Activated T-cell treated with anti-CD3 and anti-CD28 coated beads, Interleukin-2, amount 50 U/mL, for 48 hours (primary cell): Measurements from ENCODE around the gene ATR.

ENCODE experiments used
- DNase-seq, 2 experiments: peaks; one replicate each; pipeline ENCODE4 v3.0.0-alpha.2; 2020

The ATR gene

DNA sequence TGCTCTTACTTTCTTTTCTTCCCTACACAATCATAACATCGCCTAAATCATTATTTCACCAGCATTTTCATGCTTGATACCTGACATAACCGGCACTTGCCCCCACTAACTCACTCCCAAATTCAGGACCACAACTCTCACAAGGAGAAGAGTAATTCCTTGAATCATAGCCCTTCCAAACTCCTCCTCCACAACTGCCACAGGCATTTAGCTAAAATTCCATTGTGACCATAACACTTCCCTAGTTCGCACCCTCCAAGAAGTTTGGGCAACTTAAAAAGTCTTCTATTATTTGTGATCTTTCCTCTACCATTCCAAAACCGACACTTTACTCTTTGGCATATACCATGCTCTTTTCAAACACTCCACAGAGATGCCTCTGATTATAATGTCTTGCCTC, 71.3 kb downstream of the ATR start:
- DNase-seq: no peak

DNA sequence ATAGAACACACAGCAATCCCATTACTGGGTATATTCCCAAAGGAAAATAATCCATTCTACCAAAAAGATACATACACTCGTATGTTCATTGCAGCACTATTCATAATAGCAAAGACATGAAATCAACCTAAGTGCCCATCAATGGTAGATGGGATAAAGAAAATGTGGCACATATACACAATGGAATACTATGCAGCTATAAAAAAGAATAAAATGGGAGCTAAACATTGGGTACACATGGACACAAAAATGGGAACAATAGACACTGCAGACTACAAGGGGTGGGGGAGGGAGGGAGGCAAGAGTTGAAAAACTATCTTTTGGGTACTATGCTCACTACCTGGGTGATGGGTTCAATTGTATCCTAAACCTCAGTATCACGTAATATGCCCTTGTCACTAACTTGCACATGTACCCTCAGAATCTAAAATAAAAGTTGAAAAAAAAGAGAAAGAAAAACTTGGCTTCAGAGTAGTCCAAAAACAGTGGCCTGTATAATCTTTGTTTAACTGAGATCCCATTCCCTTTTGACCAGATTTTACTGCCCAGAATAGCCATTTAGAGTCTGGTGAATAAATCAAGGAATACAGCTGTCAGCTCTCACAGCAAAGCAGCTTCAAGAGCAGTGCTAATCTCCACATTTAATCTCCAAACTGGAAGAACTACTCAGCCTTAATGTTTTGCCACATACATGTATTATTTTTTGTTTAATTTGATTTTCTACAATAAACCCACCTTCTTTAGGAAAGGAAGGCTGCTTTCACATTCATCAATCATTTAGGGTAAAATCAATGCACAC, 76.1 kb downstream of the ATR start:
- DNase-seq: no peak

DNA sequence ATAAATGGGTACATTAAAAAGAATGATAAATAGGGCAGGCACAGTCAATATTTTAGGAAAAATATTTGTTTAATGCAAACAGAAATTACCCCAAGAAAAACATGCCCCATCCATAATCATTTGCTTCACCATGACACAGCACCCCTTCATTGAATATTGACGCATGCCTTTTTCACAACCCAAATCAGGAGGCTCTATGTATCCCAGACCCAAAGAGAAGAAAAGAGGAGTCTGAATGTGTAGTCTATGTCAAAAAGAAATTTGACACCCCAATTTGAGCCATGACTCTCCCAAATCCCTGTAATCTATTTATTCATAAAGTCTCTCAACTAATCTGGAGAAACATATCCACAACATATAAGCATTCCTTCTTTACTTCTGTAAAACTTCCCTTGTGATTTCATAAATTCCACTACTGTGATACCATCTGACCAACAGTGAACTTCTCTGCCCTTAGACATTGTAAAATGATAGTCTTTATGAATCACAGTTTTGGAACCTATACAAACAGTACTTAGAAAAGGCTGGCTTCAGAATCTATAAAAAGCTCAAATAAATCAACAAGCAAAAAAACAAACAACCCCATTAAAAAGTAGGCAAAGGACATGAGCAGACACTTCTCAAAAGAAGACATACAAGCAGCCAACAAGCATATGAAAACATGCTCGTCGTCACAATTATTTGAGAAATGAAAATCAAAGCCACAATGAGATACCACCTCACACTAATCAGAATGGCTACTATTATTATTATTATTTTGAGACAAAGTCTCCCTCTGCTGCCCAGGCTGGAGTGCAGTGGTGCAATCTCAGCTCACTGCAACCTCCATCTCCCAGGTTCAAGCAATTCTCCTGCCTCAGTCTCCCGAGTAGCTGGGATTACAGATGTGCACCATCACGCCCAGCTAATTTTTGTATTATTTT, 77.3 kb downstream of the ATR start:
- DNase-seq: no peak

DNA sequence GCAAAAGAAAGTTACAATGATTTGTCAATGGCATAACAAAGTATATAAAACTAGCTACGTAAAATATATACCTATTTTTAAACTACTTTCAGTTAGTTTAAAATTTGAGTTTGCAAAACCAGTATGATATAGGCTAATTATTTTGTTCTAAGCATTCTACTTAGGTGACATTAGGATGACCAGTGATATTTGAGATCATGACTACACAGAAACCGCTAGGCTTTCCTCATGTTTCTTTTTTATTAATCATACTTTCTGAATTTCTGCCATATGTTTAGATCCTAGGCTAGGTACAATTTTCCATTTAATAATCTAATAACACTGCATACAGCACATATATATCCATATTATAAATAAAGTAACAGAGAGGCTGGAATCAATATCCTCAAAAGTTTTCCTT, 78.3 kb downstream of the ATR start:
- DNase-seq: no peak

GRCh38 chr3:142498397-142499180, 79.9 kb downstream of the ATR start:
- no peak for DNase-seq

DNA sequence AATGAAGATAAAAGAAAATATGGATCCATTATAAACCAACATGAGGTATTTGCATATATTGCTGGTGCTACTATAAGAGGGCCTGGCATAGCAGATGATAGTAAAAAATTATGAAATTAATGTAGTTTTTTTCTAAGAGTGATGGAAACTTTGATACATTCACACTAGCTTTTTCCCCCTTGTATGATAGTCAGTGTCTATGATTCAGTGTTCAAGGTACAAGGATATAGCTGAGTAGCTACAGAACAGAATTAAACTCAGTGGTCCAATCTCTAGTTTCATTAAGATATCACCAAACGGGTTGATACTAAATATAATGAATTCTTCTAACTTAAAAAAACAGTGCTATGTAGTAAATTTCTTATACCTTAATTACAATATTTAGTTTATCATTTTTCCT, 80.8 kb downstream of the ATR start:
- no peak for DNase-seq

- DNase-seq: no peak
These were observed 83.4 kb downstream of the ATR start for GRCh38 chr3:142495103-142495502.

- DNase-seq: no peak
These were observed 86.3 kb downstream of the ATR start for GRCh38 chr3:142492184-142492583.

DNA sequence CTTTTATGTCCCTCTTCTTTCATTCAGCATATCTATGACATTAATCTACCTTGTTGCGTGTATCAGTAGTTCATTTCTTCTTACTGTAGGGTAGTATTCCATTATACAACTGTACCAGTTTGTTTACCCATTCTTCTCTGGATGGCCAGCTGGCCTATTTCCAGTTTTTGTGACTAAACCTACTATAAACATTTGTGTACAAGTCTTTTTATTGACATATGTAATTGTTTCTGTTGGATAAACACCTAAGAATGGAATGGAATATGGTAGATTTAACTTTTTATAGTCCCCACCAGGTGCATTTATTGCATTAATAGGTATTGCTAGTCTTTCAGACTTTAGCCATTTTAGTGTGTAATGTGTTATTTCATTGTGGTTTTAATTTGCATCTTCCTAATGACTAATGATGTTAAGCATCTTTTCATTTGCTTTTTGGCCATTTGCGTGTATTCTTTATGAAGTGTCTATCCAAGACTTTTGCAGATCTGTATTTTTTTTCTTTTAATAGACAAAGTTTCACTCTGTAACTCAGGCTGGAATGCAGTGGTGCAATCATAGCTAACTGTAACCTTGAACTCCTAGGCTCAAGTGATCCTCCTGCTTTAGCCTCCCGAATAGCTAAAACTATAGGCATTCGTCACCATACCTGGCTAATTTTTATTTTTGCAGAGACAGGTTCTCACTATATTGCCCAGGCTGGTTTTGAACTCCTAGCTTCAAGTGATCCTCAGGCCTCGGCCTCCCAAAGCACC, 88.8 kb downstream of the ATR start:
- DNase-seq: no peak

GRCh38 chr3:142484912-142485435, 93.6 kb downstream of the ATR start:
- no peak for DNase-seq

GRCh38 chr3:142481196-142481595, 97.3 kb downstream of the ATR start:
- no peak for DNase-seq

DNA sequence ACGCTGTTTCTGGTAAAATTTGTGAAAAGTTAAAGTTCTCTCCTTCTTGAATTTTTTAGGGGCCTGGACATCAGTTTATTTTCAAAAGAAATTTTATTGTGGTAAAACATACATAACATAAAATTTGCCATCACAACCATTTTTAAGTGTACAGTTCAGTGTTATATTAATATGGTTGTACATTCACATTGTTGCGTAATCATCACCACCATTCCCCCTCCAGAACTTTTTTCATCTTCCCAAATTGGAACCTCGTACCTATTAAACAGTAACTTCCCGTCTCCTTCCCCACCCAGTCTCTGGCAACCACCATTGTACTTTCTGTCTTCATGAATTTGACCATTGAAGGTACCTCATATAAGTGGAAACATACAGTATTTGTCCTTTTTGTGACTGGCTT, 107.7 kb downstream of the ATR start:
- no peak for DNase-seq

GRCh38 chr3:142468456-142468855, 110.1 kb downstream of the ATR start:
- no peak for DNase-seq

DNA sequence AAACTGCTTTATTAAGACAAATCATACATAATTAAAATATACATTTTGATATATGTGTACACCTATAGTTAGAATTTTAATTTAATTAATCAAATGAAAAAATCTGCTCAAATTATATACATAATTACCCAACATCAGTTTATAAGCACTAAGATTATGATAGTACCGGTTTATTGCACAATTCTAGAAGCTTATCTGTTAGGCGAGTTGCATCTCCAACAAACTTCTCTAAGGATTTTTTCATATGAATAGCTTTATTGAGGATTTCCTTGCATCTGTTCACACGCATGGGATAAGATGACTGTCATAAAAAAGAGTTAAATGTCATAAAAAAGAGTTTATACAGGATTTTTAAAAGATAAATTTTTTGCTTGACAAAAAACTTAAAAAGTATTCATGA, 110.8 kb downstream of the ATR start:
- DNase-seq: no peak

DNA sequence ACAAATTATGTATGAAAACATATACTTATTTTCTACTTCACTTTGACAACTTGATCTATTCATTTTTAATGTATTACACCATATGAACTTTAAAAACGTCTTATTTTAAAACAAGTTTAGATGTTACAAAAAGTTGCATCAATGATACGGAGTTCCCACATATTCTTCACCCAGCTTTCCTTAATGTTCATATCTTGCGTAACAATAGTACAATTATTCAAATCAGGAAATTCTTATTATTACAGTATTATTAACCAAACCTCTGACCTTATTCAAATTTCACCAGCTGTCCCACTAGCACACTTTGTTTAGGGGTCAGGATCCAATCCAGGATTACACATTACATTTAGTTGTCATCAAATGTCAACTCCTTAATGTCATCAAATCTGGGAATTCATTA, 117.8 kb downstream of the ATR start:
- DNase-seq: no peak

GRCh38 chr3:142459929-142460328, 118.6 kb downstream of the ATR start:
- no peak for DNase-seq

DNA sequence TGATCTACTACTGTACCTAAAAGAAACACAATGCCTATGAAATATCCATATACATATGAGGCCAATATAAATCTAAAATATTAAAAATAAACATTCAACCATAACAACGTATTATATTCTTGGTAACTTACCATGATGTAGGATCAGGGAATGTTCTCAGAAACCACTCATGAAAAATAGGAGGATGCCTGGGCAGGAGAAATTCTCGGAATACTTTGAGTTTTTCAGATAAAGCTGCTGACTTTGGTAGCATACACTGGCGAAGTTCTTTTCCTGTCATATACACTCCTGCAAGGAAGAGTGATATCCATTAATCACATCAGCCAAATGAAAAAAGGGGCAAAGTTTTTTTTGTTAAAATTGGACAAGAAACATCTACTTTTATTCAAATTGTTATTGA, 119.4 kb downstream of the ATR start:
- no peak for DNase-seq

DNA sequence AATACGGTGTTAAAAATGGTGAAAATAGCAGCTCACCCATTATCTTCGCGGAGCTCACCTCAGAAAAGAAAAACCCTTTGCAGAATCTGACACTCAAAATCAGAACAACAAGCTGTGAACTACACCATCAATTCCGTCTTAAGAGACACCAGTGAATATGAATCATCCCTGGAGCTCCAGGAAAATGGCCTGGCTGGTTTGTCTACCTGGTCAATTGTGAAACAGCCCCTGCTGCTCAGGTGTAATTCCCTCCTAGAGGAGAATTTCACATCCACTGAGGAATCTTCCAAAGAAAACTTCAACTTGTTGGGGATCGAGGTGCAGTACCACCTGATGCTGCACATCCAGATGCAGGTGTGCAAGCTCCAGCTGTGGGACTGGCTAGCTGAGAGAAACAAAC, 127.7 kb downstream of the ATR start:
- no peak for DNase-seq

- DNase-seq: no peak
These were observed 128.3 kb downstream of the ATR start for GRCh38 chr3:142450189-142450588.

DNA sequence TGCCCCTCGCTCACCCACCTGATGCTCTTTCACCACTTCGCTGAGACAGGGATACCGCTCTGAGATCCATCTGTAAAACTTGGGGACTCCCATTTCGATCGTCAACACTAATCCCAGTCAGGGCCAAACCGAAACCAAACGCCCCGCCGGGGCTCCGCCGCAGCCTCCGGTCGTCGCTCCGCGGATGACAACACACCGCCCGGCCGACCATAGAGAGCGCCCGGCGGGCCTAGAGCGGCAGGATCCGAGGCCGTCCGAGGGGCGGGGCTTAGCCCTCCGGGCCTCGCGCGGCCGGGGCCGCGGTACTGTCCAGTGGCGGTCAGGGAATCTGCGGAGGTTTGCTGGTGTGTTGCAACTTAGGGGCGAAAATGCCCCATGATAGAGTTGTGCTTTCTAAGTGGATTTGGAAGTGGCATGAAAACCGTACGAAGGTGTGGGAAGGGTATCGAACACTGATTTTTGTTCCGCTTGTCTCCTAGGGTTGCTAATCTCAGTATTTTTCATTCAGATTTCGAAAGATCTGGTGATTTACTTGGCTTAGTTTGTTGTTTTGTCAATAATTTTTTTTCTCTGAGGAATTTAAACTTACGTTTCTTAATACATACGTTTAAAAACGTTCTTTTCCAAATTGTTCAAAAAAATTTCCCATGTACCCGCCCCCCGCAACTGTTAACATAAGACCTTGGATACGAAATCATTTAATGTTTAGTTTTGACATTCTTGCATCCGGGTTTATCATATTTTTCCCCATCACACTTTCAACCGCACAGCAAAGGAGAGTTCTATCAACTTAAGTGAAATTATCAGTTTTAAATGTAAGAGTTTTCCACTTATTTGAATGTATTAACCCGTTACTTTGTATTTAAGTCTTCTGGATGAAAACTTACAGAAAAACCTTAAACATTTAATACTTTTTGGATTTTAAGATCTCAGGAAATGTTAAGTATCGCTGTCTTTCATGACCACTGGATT, 130.4 kb downstream of the ATR start, which contains the start of gene XRN1:
Gene XRN1, minus strand, starts transcription at position 186 of the 972 bp plus-strand sequence. Its CDS starts 93 bp downstream, at position 93.
- peak; percentile 97 to 98 for DNase-seq

DNA sequence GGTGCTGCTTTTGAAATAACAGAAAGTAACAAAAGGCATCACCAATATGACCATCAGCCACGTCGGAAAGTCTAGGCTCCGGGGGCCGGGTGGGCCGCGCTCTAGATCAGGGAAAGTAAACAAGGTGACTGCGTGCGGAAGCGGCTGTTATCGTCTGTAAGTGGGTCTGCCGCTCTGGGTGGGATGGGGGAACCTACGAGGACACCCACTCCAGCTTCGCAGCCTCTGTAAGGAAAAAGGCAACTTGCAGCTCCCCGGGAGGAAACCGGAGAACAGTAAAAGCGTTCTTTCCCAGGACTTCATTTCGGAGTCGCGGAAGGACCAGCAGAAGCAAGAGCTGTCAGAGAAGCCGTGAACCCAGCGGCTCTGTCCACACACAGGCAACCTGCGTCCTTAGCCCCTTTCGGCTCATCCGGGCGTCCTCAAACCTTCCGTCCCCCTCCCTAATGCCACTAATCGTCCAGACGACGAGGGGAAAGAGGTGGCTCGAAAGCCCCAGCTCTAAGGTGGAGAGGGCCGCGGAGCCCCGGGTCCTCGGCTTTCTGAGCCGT, 131.2 kb downstream of the ATR start:
- DNase-seq: peak; percentile 68 to 70
